Measurements from ENCODE around the gene BEST2. TPM values are rescaled to one million over a fixed set of nuclear protein-coding genes. Genes with fewer than 3 reads are reported as not detected.

The BEST2 gene
- not detected in 2 replicates for total RNA-seq

GRCh38 chr19:12751635-12752034 is at the start of gene BEST2:
Gene BEST2, plus strand, starts transcription at chr19:12751791. Its CDS starts 802 bp downstream, at chr19:12752593.

DNA sequence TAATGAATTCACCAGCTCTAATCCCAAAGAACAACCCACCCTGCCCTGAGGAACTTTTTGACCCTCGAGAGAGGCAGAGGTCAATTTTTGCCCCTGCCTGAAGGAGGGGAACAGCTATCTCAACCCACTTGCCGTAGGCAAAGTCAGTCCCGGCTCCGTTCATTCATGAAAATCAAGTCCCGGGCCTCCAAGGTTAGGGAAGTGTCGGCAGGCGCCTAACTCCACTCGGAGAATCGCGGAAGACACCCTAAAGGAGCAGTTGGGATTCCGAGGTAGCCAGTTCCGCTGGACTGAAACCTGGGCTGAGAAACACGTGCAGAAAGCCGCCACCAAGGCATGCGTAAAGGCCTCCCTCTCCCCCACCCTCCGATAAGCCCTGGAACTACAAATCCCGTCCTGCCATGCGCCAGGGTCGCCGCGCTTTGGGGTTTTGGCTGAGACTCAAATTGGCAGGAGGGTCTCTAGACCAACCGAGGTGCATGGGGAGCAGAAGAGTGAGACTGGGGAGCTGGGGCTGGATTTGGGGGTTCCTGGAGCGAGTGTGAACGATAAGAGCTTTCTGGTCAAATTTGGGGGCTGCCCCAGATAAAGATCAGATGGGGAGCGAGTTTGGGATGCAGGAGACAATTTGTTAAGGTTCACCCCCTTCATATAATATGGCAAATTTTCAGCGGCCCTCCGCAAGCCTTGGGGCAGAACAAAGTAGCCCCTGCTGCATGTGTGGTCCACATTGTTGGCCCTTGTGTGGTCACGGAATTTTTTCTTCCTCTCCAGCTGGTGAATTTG is 27.8 kb upstream of the BEST2 start, which contains the start of gene TNPO2:
TNPO2 (minus strand) TSS at position 292 of the 786 bp plus-strand sequence. CDS start 2,955 bp downstream, outside the sequence.

GRCh38 chr19:12736995-12737834 is 14.4 kb upstream of the BEST2 start, which contains the start of gene GET3:
Gene GET3, plus strand, starts transcription at chr19:12737497. Its CDS starts 9 bp downstream, at chr19:12737506.

DNA sequence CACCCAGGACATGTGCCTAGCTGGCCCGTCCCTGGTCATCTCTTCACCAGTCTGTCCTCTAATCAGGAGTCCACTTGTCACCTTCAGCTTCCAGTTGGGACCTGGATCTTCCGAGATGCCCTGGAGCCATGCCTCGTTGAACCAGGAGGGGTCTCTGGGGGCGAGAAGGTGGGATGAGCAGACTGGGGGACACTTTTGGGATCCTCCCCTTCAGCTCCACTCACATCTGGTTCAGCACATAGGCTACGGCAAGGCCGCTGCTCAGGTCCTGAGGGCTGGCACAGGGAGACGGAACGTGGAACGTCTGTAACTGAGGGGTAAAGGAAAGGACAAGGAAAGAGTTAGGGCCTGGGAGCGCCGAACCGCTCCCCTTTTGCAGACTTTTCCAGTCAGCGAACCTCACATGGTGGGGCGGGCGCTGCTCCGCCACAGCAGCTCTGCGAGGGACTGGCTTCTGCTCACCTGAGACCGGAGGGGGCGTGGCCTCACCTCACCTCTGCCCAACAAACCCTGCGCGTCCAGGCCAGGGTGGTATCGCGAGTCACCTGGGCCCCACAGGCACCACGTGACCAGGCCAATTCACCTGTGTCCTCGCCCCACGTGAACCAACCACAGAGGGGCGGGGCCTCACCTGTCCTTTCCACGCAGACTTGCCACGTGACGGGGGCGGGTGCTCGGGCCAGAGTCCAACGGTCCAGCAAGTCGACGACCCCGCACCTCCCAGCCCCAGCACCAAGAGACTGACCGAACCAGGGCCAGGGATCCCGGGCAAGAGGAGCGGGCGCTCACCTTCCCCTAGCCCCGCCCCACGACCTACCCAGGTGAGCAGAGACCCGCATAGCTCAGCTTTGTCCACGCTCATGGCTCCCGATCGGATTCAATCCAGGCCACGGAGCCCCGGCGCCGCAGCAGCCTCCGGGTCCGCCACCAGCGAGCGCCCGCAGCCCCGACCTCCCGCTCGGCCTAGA is 23.3 kb downstream of the BEST2 start, which contains the start of gene HOOK2:
HOOK2 (minus strand) TSS at position 965 of the 968 bp plus-strand sequence; CDS start at position 862, 103 bp downstream.

DNA sequence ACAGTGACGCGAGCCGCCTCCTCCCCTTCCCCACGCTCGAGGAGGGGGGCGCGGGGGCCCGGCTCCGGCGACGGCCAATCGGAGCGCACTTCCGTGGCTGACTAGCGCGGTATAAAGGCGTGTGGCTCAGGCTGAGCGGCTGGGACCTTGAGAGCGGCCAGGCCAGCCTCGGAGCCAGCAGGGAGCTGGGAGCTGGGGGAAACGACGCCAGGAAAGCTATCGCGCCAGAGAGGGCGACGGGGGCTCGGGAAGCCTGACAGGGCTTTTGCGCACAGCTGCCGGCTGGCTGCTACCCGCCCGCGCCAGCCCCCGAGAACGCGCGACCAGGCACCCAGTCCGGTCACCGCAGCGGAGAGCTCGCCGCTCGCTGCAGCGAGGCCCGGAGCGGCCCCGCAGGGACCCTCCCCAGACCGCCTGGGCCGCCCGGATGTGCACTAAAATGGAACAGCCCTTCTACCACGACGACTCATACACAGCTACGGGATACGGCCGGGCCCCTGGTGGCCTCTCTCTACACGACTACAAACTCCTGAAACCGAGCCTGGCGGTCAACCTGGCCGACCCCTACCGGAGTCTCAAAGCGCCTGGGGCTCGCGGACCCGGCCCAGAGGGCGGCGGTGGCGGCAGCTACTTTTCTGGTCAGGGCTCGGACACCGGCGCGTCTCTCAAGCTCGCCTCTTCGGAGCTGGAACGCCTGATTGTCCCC is 39.9 kb downstream of the BEST2 start, which contains the start of gene JUNB:
JUNB (plus strand) TSS at position 142 of the 706 bp plus-strand sequence; CDS start at position 428, 286 bp downstream.

DNA sequence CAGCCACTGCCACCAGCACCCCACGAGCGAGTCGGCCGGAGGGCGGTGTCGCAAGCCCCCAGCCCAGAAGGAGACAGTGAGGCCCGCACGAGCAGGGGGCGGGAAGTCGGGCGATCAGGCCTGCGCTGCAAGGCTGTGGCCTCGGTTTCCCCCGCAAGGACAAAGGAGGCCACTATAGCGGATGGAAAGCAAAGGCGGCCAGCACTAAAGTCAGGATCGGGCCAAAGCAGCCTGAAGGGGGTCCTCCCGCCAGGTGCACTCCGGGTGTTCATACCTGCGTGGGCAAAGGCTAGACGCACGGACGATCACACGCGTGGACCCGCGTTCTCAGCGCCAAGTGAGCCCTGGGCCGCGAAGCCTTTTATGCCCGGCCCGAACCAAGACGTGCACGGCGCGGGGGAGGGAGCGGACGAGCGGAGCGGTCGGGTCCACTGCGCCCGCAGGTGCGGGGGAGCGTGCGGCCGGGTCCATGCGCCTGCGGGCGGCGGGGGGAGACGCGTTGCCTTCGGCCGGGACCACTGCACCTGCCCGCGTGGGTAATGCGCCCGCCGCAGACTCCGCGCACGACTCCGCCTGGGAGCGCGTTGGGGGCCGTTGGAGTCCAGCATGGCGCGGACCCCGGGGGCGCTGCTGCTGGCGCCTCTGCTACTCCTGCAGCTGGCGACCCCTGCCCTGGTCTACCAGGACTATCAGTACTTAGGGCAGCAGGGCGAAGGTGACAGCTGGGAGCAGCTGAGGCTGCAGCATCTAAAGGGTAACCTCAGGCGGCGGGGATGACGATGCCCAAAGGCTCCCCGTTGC is 50.1 kb downstream of the BEST2 start, which contains the start of the genes PRDX2 and THSD8:
PRDX2 (minus strand) TSS at position 335 of the 801 bp plus-strand sequence. CDS start 539 bp downstream, outside the sequence.
THSD8 (plus strand) TSS at position 604 of the 801 bp plus-strand sequence; CDS start at position 607, 3 bp downstream.

GRCh38 chr19:12806242-12807081 is 54.9 kb downstream of the BEST2 start, which contains the start of gene RNASEH2A:
Gene RNASEH2A, plus strand, starts transcription at chr19:12806584. Its CDS starts 90 bp downstream, at chr19:12806674.

Other genes with a start within 250 kb of the BEST2 start
- gene ZNF564, start 200.3 kb upstream of the BEST2 start, total RNA-seq = 7.2 and 11.2 TPM in 2 replicates
- 7.2 and 13.3 TPM in 2 replicates for gene ZNF490, start 141.0 kb upstream of the BEST2 start, total RNA-seq
- gene ZNF791, start 140.9 kb upstream of the BEST2 start, total RNA-seq = 12.3 and 20.9 TPM in 2 replicates
- 32.5 and 54.8 TPM in 2 replicates for gene MAN2B1, start 85.0 kb upstream of the BEST2 start, total RNA-seq
- 8.7 and 11.6 TPM in 2 replicates for gene WDR83, start 85.0 kb upstream of the BEST2 start, total RNA-seq
- 51.0 and 52.3 TPM in 2 replicates for gene DHPS, start 69.9 kb upstream of the BEST2 start, total RNA-seq
- not detected in 2 replicates for gene GNG14, start 63.8 kb upstream of the BEST2 start, total RNA-seq
- 5.5 and 6.9 TPM in 2 replicates for gene FBXW9, start 55.2 kb upstream of the BEST2 start, total RNA-seq
- 30.1 and 69.1 TPM in 2 replicates for gene TNPO2, start 27.9 kb upstream of the BEST2 start, total RNA-seq
- gene TRIR, start 17.1 kb upstream of the BEST2 start, total RNA-seq = 101 and 152 TPM in 2 replicates
- gene GET3, start 14.3 kb upstream of the BEST2 start, total RNA-seq = 59.7 and 79.6 TPM in 2 replicates
- 43.1 and 73.5 TPM in 2 replicates for gene HOOK2, start 23.8 kb downstream of the BEST2 start, total RNA-seq
- gene JUNB, start 39.7 kb downstream of the BEST2 start, total RNA-seq = 266 and 285 TPM in 2 replicates
- 109 and 161 TPM in 2 replicates for gene PRDX2, start 50.0 kb downstream of the BEST2 start, total RNA-seq
- 0.28 TPM in 1 of 2 replicates, not detected in the other for gene THSD8, start 50.3 kb downstream of the BEST2 start, total RNA-seq
- gene RNASEH2A, start 54.8 kb downstream of the BEST2 start, total RNA-seq = 7.2 and 13.3 TPM in 2 replicates
- not detected in 2 replicates for gene RTBDN, start 82.8 kb downstream of the BEST2 start, total RNA-seq
- under 0.01 and 0.28 TPM in 2 replicates for gene MAST1, start 86.7 kb downstream of the BEST2 start, total RNA-seq
- 29.5 and 40.3 TPM in 2 replicates for gene DNASE2, start 129.7 kb downstream of the BEST2 start, total RNA-seq
- under 0.01 TPM in 1 of 2 replicates, not detected in the other for gene KLF1, start 135.4 kb downstream of the BEST2 start, total RNA-seq
- gene GCDH, start 139.4 kb downstream of the BEST2 start, total RNA-seq = 18.0 and 24.6 TPM in 2 replicates
- gene SYCE2, start 167.5 kb downstream of the BEST2 start, total RNA-seq = not detected in 2 replicates
- gene FARSA, start 181.9 kb downstream of the BEST2 start, total RNA-seq = 82.7 and 88.3 TPM in 2 replicates
- 637 and 1,452 TPM in 2 replicates for gene CALR, start 186.8 kb downstream of the BEST2 start, total RNA-seq
- gene RAD23A, start 194.1 kb downstream of the BEST2 start, total RNA-seq = 106 and 132 TPM in 2 replicates
- 15.8 and 24.6 TPM in 2 replicates for gene GADD45GIP1, start 205.4 kb downstream of the BEST2 start, total RNA-seq
- 0.07 TPM in 1 of 2 replicates, not detected in the other for gene DAND5, start 217.8 kb downstream of the BEST2 start, total RNA-seq
- 4.1 and 31.2 TPM in 2 replicates for gene NFIX, start 243.7 kb downstream of the BEST2 start, total RNA-seq

Data from nasal cavity respiratory epithelium epithelial cell of viscerocranial mucosa (primary cell).